Kidney glomerular epithelial cell (primary cell): Measurements from ENCODE around the gene AMZ1.
"Not testable (repeated sequence)": the region's sequence is repeated elsewhere in the genome, so short reads cannot be mapped to it uniquely, and the experiment has no call there.

Experiments
- DNase-seq: peaks from one replicate; lab custom pipeline; 2025; lab: John Stamatoyannopoulos, UW

The AMZ1 gene

DNA sequence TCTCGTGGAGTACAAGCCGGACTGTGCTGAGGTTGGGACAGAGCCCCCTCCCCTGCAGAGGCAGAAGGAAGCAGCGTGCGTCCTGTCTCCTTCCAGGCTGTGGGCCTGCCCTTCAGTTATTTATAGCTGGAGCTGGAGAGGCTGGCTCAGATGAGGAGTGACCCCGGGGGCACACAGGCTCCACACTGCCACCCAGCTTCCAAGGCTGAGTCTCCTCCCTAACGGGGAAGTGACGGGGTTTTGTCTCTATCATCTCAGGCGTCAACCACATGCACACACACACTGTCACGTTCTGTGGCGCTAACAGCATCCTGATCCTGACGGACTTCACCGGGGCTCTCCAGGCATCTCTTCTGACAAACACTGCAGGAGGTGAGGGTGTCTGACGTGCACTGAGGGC, 25.4 kb downstream of the AMZ1 start:
- no peak for DNase-seq

DNA sequence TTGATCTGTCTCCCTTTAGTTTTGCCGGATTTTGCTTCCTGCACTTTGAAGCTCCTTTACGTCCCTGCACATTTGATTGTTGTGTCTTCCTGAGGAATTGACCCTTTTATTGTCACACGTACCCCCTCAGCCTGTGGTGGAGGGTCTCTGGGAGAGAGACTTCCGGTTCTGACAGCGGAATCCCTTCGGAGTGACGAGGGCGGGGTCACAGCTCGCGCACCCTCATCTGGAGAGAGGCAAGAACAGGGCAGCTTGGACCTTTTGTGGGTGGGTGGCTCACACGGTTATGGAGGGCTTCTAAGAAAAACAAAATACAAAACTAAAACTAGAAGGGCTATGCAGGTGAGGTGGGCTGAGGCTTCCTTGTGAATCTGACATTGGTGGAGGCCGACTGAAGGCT, 26.0 kb downstream of the AMZ1 start:
- DNase-seq: no peak

DNA sequence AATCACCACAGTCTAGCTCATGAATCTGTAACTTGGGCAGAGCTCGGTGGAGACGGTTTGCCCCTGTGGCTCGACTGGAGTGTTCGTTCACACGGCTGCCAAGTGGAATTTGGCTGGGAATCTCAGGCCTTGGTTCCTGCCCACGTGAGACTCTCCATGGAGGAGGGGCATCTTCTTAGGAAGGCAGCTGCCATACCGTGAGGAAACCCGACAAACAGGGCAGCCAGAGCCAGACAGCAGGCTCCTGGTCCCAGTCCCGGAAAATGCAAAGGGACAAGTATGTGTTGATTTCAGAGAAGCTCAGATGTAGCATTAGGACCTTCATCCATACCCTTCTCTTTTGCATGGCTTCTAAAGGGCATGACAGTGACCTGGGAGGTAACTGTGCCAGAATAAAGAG, 26.6 kb downstream of the AMZ1 start:
- no peak for DNase-seq

DNA sequence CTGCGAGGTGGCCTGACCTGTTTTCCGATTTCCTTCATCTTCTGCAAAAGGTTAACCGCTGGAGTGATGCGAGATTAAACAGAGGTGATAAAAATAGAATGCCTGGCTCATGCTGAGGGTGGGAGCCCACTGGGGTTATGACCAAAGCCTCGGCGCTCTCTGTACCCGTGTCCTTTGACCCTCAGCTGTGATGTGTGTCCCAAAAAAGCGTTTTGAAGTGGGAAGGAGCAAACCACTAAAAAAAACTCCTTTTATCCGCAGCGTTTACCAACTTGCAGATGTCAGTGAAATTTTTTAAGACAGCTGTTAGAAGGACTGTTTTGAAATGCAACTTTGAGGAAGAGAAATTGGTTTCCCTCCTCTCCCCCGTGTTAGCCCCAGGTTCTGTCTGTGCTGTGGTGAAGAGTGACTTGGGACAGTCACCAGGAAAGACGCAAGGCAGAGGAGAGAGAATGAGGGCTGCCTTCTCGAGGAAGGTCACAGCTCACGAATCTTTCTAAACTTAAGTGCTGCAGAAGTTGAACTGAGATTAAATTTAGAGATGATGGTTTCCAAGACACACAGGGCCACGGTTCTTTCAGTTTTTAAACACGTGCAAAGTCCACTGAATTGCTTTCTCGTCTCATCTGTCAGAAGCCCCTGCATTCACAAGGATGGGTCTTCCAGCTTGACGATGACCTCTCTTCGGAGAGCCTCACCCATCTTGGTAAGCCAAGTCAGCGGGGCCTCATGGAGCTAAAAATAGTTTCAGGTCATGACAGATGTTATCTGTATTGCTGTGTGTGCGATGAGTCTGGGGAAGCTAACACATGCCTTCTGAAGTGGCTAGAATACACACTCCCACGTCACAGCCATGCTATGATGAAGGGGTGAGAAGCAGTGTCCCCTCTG, 27.6 kb downstream of the AMZ1 start:
- no peak for DNase-seq

DNA sequence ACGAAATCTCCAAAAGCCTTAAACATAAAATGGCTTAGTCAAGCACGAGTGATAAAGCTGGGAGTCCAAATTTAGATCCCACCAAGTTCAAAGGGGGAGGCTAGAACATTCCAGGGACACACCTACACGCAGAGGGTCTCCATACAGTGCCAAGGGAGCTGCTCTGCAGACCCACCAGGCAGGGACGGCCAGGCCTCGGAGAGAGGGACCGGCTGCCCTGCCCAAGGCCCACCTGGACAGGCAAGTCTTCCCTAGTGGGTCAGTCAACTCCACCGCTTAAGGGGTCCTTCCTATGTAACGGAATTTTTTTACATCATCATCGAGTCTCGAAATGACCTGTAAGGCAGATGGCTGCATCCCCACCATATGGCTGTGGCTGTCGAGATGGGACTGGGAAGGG, 28.5 kb downstream of the AMZ1 start:
- DNase-seq: no peak

DNA sequence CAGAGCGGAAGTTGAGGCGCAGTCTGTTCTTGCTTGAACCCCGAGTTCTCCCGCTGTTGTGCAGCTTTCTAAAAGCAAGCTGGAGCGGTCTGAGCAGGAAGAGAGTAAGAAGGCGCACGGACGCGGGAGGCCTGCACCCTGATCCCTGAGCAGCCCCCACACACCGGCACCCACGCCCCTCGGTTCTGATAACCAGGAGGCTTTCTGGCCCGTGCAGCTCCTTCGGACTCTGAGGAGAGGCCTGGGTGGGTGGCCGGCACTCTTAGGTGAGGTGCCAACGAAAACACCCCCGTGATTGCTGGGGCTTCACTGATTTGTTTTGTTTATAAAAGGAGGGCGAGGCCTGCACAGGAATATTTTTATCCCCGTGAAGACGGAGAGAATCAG, 28.9 kb downstream of the AMZ1 start:
- no peak for DNase-seq

DNA sequence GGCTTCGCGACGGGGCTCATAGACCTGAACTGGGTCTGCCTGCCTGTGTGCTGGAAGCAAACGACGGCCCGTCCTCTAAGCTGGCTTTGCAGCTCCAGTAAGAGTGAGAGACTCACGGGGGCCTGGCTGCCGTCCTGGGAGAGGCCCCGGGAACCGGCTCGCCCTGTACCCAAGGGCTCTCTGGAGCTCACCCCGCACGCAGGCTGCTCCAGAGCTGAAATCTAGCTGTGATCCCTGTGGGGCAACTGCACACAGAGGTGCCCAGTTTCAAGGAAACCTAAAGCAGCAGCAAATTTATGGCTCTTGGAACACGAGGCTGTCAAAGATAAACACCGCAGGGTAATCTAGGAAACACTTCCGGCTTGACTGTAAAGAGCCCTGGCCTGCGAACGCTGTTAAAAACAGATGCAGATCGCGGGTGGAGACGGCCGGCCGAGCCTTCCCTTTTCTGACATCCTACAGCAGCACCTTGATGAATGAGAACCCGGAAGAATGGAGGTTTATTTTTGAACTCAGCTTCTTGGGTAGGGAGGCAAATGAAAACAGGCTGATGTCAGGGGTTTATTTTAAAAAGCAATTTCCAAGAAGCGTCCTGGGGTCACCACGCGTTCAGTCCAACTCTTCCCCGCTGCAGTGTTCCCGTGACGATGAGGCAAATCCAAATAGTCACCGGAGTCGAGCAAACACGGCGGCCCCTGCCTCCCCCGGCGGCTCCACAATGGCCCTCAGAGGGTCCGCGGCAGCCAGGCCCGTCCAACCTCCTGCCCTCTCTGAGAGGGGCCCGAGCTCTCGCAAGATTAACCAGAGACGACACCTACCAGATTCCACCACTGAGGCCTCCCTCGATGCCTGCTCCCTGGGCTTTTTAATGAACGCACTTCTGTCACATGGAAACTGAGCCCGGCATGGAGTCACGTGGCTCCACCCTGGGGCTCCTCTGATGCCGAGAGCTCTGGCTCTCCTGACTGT, 29.6 kb downstream of the AMZ1 start:
- no peak for DNase-seq

DNA sequence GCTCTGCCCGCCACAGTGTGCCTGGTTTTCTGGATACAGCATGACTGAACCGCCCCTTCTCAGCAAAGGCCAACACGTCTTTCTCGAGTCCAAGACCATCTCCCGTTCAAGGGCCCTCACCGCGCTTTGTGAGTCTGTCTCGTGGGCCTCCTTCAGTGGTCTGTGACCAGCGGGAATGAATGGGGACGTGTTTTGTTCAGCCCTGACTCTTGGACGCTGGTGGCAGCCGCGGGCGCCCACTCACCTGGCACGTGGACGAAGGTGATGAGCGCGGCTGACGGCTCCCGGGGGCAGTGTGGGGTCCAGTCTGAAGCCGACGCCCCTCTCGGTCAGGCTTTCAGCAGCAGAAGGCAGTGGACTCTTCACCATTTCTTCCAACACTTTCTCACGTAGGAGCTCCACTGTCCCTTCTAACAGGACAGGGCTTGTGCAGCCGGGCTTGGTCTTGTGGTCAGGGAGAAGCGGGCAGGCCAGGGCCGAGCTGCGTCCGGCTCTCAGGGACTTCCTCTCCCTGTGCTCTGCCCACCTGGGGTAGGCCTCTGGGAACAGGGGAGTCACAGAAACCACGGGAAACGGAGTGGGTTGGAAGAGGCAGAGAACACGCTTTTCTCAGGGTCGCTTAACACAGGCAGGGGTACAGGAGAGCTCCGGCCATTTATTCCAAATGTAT, 30.4 kb downstream of the AMZ1 start:
- DNase-seq: no peak

DNA sequence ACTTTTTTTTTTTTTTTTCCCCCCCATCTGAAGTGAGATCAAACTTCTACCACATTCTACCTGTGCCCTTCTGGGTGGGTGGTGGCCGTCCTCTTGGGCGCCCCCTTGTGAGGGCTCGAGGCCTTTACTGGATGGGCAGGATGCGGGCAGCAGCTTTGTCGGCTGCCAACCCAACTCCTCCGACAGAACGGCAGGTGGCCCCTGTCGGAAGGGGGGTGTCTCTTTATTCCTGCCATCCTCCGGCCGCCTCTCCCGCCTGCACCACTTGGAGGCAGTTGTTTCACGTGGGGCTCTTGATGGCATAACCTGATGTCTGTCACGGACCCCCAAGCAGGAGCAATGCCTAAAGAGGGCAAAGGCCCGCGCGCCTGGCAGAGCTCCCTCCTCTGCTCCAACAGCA, 31.0 kb downstream of the AMZ1 start:
- no peak for DNase-seq

DNA sequence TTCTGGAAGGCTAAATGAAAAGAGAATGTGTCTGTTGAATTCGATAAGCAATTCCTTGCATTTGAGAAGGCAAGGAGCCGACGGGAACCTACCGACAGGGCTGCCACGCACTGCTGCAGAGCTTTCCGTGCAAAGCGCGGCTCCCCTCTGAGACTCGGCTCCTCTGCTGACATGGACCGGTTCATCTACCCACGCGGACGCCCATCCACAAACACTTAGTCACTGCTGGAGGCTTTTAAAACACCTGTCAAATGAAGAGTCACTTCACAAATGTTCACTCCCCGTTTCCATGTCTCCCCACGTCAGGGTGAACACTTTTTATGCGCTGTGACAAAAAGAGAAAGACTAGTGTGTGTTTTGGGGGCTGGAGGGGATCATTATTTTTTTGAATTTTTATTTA, 32.0 kb downstream of the AMZ1 start:
- no peak for DNase-seq

DNA sequence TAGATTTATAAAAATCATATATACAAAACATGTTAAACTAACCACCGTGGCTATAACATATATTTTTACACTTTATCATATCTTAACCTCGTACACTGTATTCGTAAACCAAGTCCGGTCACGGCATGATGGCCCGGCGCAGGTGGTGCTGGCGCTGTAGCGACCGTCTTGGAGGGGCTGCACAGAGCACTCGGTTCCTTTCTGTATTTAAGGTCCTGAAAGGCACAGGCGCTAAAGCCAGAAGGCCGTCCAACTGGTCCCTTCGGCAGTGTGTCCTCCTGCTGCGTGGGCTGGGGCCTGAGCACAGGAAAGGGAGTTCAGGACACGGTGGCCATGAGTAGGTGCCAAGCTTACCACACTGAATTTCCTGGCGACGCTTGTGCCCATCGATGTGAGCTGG, 33.8 kb downstream of the AMZ1 start:
- DNase-seq: no peak

DNA sequence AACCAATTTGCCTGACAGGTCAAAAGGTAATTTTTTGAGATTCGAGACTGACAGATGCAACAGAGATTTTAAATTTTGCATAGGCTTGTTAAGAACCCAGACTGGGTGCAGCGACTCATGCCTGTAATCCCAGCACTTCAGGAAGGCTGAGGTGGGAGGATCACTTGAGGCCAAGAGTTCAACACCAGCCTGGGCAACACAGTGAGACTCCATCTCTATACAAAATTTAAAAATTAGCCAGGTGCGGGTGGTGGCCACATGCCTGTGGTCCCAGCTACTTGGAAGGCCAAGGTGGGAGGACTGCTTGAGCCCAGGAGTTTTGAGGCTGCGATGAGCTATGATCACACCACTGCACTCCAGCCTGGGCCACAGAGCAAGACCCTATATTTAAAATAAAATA, 34.6 kb downstream of the AMZ1 start:
- DNase-seq: no peak

DNA sequence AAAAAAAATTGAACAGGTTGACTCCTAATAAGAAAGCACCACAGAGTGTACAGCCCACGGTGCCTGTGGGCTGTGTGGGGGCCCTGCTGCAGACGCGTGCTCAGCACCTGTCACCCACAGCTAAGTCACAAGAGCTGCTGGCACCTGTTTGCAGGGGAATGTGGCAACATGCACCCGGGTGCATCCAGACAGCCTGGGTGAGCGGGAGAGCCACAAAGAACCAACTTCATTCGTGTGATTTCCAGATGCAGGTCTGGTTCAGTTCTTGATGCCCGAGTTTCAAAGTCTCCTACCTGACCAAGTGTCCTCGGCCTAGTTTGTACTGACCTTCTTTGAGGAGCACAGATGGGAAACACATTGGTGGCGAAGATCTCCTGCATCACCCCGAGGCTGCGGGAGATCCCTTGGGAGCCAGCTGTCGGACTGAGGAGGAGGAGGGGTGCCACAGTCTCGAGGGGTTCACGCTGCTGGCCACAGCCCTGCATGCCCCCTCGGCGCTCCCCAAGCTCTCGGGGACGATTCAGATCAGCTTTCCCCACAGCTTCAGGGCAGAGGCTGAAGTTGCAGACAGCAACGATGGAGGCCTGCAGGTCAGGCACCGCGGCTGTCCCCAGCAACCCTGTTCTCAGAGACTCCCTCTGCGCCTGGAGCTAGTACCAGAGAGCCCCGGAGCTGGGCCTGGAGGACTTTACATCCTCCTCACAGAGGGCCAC, 35.3 kb downstream of the AMZ1 start:
- DNase-seq: no peak

DNA sequence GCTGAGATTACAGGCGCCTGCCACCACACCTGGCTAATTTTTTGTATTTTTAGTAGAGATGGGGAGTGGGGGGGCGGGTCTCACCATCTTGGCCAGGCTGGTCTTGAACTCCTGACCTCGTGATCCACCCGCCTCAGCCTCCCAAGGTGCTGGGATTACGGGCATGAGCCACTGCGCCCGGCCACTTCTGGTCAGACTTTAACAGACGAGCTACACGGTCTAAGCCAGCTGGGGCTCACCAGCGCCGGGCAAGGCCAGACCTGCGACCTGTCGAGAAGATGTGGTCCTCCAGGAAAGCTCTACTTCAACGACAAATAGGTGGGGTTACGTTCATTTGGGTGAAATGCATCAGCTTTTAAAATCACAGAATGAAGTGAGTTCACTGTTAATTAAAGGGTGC, 36.0 kb downstream of the AMZ1 start:
- DNase-seq: not testable (repeated sequence)

DNA sequence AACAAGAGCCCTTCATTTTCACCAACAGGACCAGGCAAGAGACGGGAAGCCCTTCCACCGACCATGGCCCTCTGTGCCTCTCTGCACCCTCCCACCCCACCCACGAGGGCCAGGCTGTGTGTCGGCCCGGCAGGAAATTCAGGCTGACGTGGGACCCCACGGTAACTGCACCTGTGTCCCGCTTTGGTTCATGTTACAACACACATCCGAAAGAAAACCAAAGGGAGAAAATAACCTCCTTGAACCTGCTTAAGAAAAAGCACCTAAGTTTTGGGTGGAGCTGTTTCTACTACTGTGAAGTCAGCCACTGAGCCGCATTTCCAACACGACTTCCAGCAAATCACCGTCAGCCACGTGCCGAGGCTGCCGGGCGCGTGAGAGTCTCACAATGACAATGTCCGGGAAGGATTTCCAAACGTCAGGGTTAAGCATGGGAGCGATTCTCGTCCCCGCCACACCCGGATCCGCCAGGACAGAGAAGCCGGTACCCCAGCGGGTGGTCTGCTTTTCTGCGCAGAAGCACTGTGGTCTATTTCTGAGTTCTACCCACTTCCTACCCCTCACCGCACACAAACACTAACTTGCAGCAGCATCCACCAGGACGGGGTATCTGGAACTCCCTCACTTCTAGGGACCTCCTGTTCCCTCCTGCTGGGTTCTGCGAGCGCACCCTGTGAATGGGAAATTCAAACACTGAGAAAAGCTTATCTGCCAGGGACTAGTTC, 36.6 kb downstream of the AMZ1 start:
- no peak for DNase-seq

DNA sequence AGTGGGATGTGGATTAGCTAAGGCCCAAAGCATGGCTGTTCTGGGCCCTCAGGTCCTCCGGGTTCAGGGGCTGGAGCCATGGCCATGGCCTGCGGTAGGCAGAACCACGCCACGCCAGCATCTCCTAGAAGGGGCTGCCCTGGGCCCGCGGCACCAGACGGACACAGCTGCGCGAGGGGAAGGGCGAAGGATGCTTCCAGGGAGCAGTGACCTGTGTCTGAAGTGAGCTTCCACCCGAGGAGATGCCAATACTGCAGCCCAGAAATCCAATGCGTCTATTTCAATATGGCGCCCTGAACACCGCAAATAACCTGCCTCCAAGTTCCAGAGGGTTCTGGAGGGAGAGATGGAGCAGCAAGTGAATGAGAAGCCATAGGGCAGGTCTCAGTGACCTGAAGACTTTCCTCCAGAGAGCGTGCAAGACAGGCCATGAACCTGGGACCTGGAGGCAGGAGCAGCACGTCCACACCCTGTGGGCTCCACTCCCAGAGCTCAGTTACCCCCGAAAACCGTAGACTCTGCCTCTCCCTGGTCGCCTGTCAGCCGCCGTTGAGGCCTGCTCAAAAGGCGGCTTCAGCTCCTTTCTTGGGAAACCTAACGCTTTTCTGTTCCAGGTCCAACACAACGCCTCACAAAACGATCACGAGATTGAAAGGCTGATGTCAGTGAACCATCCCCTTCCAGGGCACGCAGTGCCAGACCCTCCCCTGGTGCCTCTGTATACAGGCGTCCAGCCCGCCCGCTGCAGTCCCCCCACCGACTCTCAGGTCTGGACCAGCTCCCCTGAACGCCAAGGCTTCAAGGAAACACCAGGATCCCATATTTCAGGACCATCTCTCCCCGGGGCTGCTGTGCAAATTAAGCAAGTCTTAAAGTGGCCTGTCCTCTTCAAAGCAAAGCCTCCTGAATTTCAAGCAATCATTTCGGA, 37.4 kb downstream of the AMZ1 start:
- no peak for DNase-seq

DNA sequence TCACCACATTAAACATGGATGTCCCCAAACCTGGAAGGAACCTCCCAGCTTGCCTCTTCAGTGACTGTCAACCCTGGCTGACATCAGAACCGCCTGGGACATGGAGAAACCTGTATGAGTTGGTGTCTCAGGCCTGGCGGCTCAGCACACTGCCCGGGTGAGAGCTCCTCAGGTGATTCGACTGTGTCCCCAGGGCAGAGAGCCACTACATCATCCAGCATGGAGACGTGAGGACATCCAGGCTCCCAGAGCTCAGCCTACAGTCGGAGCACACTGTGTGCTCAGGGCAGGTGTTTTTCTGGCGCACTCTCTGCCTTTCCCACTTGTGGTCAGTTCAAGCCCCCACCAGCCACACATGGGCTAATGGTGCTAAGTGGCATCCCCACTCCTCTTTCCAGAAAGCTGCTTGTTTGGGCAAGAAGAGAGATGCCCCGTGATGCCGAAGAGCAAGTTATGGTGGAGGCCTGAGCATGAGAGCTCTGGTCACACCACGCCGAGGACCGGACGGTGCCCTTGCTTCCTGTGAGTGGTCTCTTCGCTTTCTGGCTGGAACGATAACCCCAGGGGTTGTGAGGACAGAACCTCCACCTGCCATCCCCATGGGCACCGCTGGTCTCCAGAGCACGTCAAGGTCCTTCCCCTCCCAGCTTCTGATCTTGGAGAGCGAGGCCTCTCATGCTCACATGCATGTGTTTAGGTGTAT, 38.5 kb downstream of the AMZ1 start:
- DNase-seq: no peak

DNA sequence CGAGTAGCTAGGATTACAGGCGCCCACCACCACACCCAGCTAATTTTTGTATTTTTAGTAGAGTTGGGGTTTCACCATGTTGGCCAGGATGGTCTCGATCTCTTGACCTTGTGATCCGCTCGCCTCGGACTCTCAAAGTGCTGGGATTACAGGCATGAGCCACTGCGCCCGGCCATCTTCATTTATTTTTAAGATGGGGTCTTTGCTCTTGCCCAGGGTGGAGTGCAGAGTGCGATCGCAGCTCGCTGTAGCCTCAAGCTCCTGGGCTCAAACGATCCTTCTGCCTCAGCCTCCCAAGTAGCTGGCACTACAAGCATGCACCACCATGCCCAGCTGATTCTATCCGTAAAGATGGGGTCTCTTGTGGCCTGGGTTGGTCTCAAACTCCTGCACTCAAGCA, 39.2 kb downstream of the AMZ1 start:
- DNase-seq: not testable (repeated sequence)

DNA sequence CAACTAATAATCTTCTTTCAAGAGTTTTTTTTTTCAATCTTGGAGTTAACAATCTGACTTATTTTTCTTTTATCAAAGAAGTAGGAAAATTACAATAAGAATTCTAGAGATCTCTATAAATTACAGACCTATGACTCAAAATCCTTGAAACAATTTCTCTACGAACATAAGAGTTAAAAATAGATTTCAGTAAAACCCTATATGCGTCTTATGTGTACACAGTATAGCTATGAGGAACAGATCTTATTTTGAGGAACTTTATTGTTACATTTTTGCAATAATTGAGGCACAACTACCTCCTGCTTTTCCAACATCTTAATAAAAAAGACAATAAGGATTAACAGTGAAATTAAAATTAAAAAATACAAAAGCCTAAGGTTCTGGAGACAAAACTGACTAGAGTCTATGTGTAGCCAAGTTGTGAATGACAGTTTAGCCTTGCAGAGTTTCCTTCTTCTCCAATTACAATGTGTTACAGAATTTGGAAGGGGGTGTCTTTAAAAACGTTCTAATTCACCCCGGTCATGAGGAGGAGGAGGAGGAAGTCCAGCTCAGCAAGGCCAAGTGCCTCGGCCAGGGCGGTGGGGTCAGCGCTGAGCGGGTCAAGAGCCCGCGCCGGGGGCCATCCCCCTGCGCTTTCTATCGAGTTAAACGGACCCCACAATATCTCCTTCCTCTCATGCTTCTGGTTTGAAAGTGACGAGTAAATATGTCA, 40.5 kb downstream of the AMZ1 start:
- DNase-seq: no peak
